Psoas muscle (tissue), 8 donors: Measurements from ENCODE around the gene DDX24. TPM values are rescaled to one million over a fixed set of nuclear protein-coding genes. Genes with fewer than 3 reads are reported as not detected.

Experiments used
- ATAC-seq, 4 donors: fragments of 200-7000 bp; cut with Tn5 transposase; one replicate each; pipeline ENCODE4 v1.9.1; 2020; ENCODE audit warnings: moderate library complexity in 3 of 4, mild to moderate bottlenecking in 2 of 4
- DNase-seq, 2 donors: peaks; one replicate each; pipeline ENCODE4 v3.0.0-alpha.2; 2020
- H3K27ac ChIP-seq: fragments of 200-600 bp; one replicate; pipeline ENCODE4 v1.8.0; 2022
- H3K27me3 ChIP-seq, 3 donors: fragments of 200-600 bp in 1 of 3; one replicate each; pipeline versions ENCODE4 v1.6.1 to v1.8.0; 2013 to 2022; ENCODE audit warnings: low read length in 2 of 3, mild to moderate bottlenecking in 2 of 3, moderate library complexity in 1 of 3; ENCODE audit not compliant: insufficient read depth in 3 of 3
- H3K36me3 ChIP-seq, 2 donors: fragments of 200-600 bp in 1 of 2; one replicate each; pipeline versions ENCODE4 v1.6.1 to v1.8.0; 2013 to 2022; ENCODE audit warnings: low read depth in 1 of 2, mild to moderate bottlenecking in 1 of 2, moderate library complexity in 1 of 2; ENCODE audit not compliant: insufficient read depth in 1 of 2
- H3K4me1 ChIP-seq: fragments of 200-600 bp; one replicate; pipeline ENCODE4 v1.8.0; 2022
- H3K4me3 ChIP-seq: fragments of 200-600 bp; one replicate; pipeline ENCODE4 v1.8.0; 2022; ENCODE audit warnings: mild to moderate bottlenecking
- H3K9me3 ChIP-seq: fragments of 200-600 bp; one replicate; pipeline ENCODE4 v1.8.0; 2022
- CTCF ChIP-seq: fragments of 200-600 bp; IDR thresholded peaks from one replicate; pipeline ENCODE4 v1.8.0; 2022; ENCODE audit warnings: antibody characterized with exemption
- WGBS, 3 donors: extraction: QIAGEN DNeasy Blood & Tissue Kit; methylation state at CpG; one replicate each; pipeline versions ENCODE4 v1.1.6 to v1.1.7; 2013; 5-methylcytosine and 5-hydroxymethylcytosine counted together
- intact Hi-C, 2 donors: fragments of 100-400 bp; cut with DNase I; formaldehyde crosslinking; loops; one replicate each; pipeline versions ENCODE4 v1.11.0 to v1.14.2; 2022
- polyA plus RNA-seq, 3 donors: library from polyadenylated mRNA; stranded (reverse); fragments of 200-250 nt; gene quantifications; one replicate each; pipeline ENCODE4 v1.2.3, GENCODE V29; 2013
- total RNA-seq, 4 donors: library from RNA; stranded (reverse); fragmentation: NEBNext Ultra II Directional in 2 of 4; extraction: Animal tissue kit (Norgen Biotek cat#: 25700) in 2 of 4; gene quantifications; one replicate each; pipeline versions ENCODE4 v1.2.1 to v1.2.4, GENCODE V29; 2021 to 2023
- donor health status: healthy with polysubstance abuse.
- donor health status: DM: no; HTN: no; CAD: no; lungs with moderate emphysema.
- donor health status: Bipolar disorder and iron deficiency.
- donor health status: healthy.
- donor health status: DM: yes; HTN: yes; CAD: no.
- donor health status: DM: no; HTN: no; CAD: no.
- donor health status: DM: no; HTN: no; CAD: no.
- donor health status: DM: yes; HTN: yes; CAD: no.

The DDX24 gene
- total and polyA plus RNA-seq, 7 donors = 66.5 to 190 (median 145) TPM

- no peak overlapping the region for H3K4me3 ChIP-seq
- H3K4me1 ChIP-seq = peaks cover 24% of the 10 kb centered on the region
- H3K36me3 ChIP-seq = peaks cover under 1 to 41% of the 10 kb centered on the region in 2 donors
- 47 to 66% (median 57%) methylated on average over 13 of the region's 13 CpGs for WGBS, 3 donors
- ATAC-seq (peak; percentile 50 to 84 (median 78)), DNase-seq (no peak)
- H3K9me3 ChIP-seq = no peaks in the 10 kb centered on the region
- intact Hi-C loops = no loop called here
- no peaks in the 10 kb centered on the region for H3K27me3 ChIP-seq
- H3K27ac ChIP-seq = peak overlapping the region; percentile 36
- TF ChIP-seq CTCF = no peak
These were observed 37.8 kb downstream of the DDX24 start for GRCh38 chr14:94043111-94043755.

- Histone ChIP-seq H3K36me3 (peaks cover 0 to 35% of the 10 kb centered on the region in 2 donors), H3K9me3 (no peaks in the 10 kb centered on the region), H3K4me1 (peaks cover 24% of the 10 kb centered on the region), H3K4me3 (no peak overlapping the region), H3K27ac (no peak overlapping the region), H3K27me3 (no peaks in the 10 kb centered on the region)
- intact Hi-C loops = no loop called here
- 60 to 72% (median 62%) methylated on average over 12 of the region's 12 CpGs for WGBS, 3 donors
- TF ChIP-seq CTCF = no peak
- DNase-seq = no peak
- ATAC-seq = peak in 3 of 4 donors; percentile 21 to 31 (median 27)
These were observed 38.4 kb downstream of the DDX24 start for GRCh38 chr14:94042433-94043091.

GRCh38 chr14:94041551-94042346, 39.3 kb downstream of the DDX24 start:
- Histone ChIP-seq H3K4me3 (no peak overlapping the region), H3K9me3 (no peaks in the 10 kb centered on the region), H3K27me3 (no peaks in the 10 kb centered on the region), H3K4me1 (peaks cover 24% of the 10 kb centered on the region), H3K36me3 (peaks cover 0 to 27% of the 10 kb centered on the region in 2 donors), H3K27ac (no peak overlapping the region)
- no peak for TF ChIP-seq CTCF
- DNase-seq = no peak
- WGBS, 3 donors = 50 to 69% (median 53%) methylated on average over 18 of the region's 18 CpGs
- ATAC-seq = peak; percentile 15 to 58 (median 30)
- intact Hi-C loops = no loop called here

- Histone ChIP-seq H3K9me3 (no peaks in the 10 kb centered on the region), H3K27ac (no peak overlapping the region), H3K27me3 (no peaks in the 10 kb centered on the region), H3K36me3 (peaks cover 0 to 17% of the 10 kb centered on the region in 2 donors), H3K4me3 (no peak overlapping the region), H3K4me1 (peaks cover 24% of the 10 kb centered on the region)
- intact Hi-C loops = no loop called here
- no peak for TF ChIP-seq CTCF
- 86 to 93% (median 92%) methylated on average over 13 of the region's 13 CpGs for WGBS, 3 donors
- DNase-seq = no peak
- ATAC-seq = no peak
These were observed 40.2 kb downstream of the DDX24 start for GRCh38 chr14:94040796-94041195.
